Keratinocyte (primary cell): ENCODE data around the gene ZBTB20. TPM values are rescaled to one million over a fixed set of nuclear protein-coding genes. Genes with fewer than 3 reads are reported as not detected.

Source experiments
- DNase-seq: peaks from one replicate; pipeline ENCODE4 v3.0.0-alpha.2; 2011; ENCODE audit warnings: low read depth, missing footprints, low spot score
- FAIRE-seq: peaks from 2 replicates; lab custom pipeline; 2011; peaks lifted over from hg19 to GRCh38; lab: Jason Lieb, UNC
- H2AFZ ChIP-seq: 2 replicates; pipeline ENCODE4 v1.6.0; 2012; ENCODE audit warnings: low read length, control low read depth, inconsistent platforms; ENCODE audit not compliant: control insufficient read depth
- H3K27ac ChIP-seq: 2 replicates; pipeline ENCODE4 v1.5.1; 2011; ENCODE audit warnings: low read length; ENCODE audit not compliant: control insufficient read depth, insufficient read depth
- H3K27me3 ChIP-seq: 3 replicates; pipeline ENCODE4 v1.6.0; 2011; ENCODE audit warnings: low read length; ENCODE audit not compliant: control insufficient read depth, insufficient read depth; ENCODE audit errors: extremely low read depth
- H3K36me3 ChIP-seq, 2 experiments: 2 replicates in 1 of 2; 3 replicates in 1 of 2; pipeline ENCODE4 v1.5.1; 2011; ENCODE audit warnings: low read length in 2 of 2, mild to moderate bottlenecking in 1 of 2; ENCODE audit not compliant: control insufficient read depth in 2 of 2, insufficient read depth in 2 of 2; ENCODE audit errors: extremely low read depth in 1 of 2
- H3K4me1 ChIP-seq: 3 replicates; pipeline ENCODE4 v1.5.1; 2011; ENCODE audit warnings: low read length; ENCODE audit not compliant: control insufficient read depth, insufficient read depth; ENCODE audit errors: extremely low read depth
- H3K4me2 ChIP-seq: 3 replicates; pipeline ENCODE4 v1.6.0; 2011; ENCODE audit warnings: low read depth, low read length; ENCODE audit not compliant: control insufficient read depth, insufficient read depth; ENCODE audit errors: extremely low read depth
- H3K4me3 ChIP-seq, 3 experiments: fragments of 200-600 bp in 1 of 3; sonication (generic) in 1 of 3; 2 replicates in 2 of 3; 3 replicates in 1 of 3; pipeline ENCODE4 v1.5.1; 2011 to 2016; ENCODE audit warnings: low read length in 3 of 3, mild to moderate bottlenecking in 3 of 3, control low read depth in 2 of 3, inconsistent platforms in 1 of 3, low read depth in 1 of 3, mixed read lengths in 1 of 3, mixed run types in 1 of 3, moderate library complexity in 1 of 3; ENCODE audit not compliant: control insufficient read depth in 2 of 3, insufficient read depth in 2 of 3; ENCODE audit errors: extremely low read depth in 1 of 3
- H3K79me2 ChIP-seq: 2 replicates; pipeline ENCODE4 v1.6.0; 2012; ENCODE audit warnings: low read length; ENCODE audit not compliant: control insufficient read depth, insufficient read depth
- H3K9ac ChIP-seq: 3 replicates; pipeline ENCODE4 v1.6.0; 2011; ENCODE audit warnings: low read length; ENCODE audit not compliant: control insufficient read depth, insufficient read depth; ENCODE audit errors: extremely low read depth
- H3K9me1 ChIP-seq: 3 replicates; pipeline ENCODE4 v1.6.0; 2011; ENCODE audit warnings: low read length; ENCODE audit not compliant: control insufficient read depth, insufficient read depth; ENCODE audit errors: extremely low read depth
- H3K9me3 ChIP-seq: 2 replicates; pipeline ENCODE4 v1.5.1; 2012; ENCODE audit warnings: low read depth, low read length; ENCODE audit not compliant: control insufficient read depth
- H4K20me1 ChIP-seq: 3 replicates; pipeline ENCODE4 v1.6.0; 2011; ENCODE audit warnings: low read length; ENCODE audit not compliant: control insufficient read depth, insufficient read depth; ENCODE audit errors: extremely low read depth
- EZH2 ChIP-seq: IDR thresholded peaks from one replicate; pipeline ENCODE4 v1.6.1; 2012; ENCODE audit warnings: inconsistent platforms, mild to moderate bottlenecking, low read length, moderate library complexity
- dilution Hi-C: fragments of 300-500 bp; cut with MboI; formaldehyde crosslinking; loops from one replicate; pipeline ENCODE4 v1.7.0; 2020; ENCODE audit warnings: low sequenced_read_pairs; ENCODE audit not compliant: extremely low pct_ligation_motif_present
- polyA plus RNA-seq, 5 experiments: library from polyadenylated mRNA; depleted of rRNA in 3 of 5; stranded (reverse) in 3 of 5; stranded (forward) in 1 of 5; unstranded in 1 of 5; fragments of >200 nt; gene quantifications; 1 replicate in 1 of 5; 2 replicates in 3 of 5; 3 replicates in 1 of 5; pipeline versions ENCODE4 v1.2.1 to v1.2.3, GENCODE V29; 2011 to 2012; ENCODE audit warnings: missing spikeins in 2 of 5, low read depth in 1 of 5, low replicate concordance in 1 of 5
- TF ChIP-seq, protein P1 (sequence below), 3 experiments: IDR thresholded peaks in 1 of 3; conservative IDR thresholded peaks in 1 of 3; optimal IDR thresholded peaks in 1 of 3; 2 replicates in 2 of 3; 3 replicates in 1 of 3; pipeline versions ENCODE3 to v1.5.1; 2011; ENCODE audit warnings: low read length in 3 of 3, mild to moderate bottlenecking in 3 of 3, moderate library complexity in 2 of 3, control low read depth in 1 of 3, inconsistent platforms in 1 of 3; ENCODE audit not compliant: insufficient read depth in 2 of 3; ENCODE audit errors: extremely low read depth in 1 of 3

Gene ZBTB20
- polyA plus RNA-seq, 1 donor (not counting 4 experiments of a cell fraction or from before 2014, with no cell fraction given): 0.52 TPM

DNA sequence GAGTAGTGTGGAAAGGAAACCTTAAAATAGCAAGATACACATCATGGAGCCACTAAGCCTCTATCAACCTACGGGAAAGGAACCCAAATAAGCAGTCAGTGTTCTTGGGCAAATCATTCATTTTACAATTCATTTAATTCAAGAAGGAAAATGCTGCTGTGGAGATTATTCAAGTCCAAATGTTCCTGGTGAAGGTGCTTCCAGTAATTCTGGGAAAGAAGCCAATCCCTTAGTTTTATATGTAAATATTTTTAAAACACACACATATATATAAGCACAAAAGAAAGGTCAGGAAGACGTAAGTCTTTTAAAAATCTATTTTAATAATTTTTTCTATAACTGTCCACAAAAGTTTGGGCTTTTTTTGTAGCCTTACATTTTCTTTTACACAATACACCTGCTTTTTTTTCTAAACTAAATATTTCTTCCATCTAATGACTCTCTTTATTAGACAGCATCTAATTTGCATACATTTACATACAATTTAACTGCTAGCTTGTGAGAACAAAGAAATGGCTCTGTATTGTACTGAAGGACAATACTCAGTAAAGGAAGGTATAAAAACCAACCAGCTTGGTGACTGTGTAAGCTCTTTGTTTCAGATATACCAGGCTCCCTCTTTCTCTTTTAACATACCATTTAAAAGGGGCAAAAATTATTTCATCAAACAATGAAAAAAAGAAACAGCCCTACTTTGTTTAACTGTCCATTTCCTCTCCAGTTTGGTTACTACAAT, 269.5 kb downstream of the ZBTB20 start:
- H3K9me3 ChIP-seq: no peaks in the 10 kb centered on the region
- no peaks in the 10 kb centered on the region for H3K79me2 ChIP-seq
- no peak for DNase-seq
- no peaks in the 10 kb centered on the region for H3K36me3 ChIP-seq
- TF ChIP-seq, protein P1, sequence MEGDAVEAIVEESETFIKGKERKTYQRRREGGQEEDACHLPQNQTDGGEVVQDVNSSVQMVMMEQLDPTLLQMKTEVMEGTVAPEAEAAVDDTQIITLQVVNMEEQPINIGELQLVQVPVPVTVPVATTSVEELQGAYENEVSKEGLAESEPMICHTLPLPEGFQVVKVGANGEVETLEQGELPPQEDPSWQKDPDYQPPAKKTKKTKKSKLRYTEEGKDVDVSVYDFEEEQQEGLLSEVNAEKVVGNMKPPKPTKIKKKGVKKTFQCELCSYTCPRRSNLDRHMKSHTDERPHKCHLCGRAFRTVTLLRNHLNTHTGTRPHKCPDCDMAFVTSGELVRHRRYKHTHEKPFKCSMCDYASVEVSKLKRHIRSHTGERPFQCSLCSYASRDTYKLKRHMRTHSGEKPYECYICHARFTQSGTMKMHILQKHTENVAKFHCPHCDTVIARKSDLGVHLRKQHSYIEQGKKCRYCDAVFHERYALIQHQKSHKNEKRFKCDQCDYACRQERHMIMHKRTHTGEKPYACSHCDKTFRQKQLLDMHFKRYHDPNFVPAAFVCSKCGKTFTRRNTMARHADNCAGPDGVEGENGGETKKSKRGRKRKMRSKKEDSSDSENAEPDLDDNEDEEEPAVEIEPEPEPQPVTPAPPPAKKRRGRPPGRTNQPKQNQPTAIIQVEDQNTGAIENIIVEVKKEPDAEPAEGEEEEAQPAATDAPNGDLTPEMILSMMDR (optimal IDR thresholded peaks at IDR 0.05 in 1 of 3, IDR thresholded peaks at IDR 0.05 in 1 of 3, conservative IDR thresholded peaks at IDR 0.05 in 1 of 3; ENCODE audit: extremely low read depth in 1 of 3, insufficient read depth in 2 of 3, low read length in 3 of 3): no peak
- TF ChIP-seq EZH2: no peak
- no peak overlapping the region for H3K27ac ChIP-seq
- no peaks in the 10 kb centered on the region for H3K27me3 ChIP-seq
- no peak overlapping the region for H2AFZ ChIP-seq
- no peak overlapping the region for H3K4me2 ChIP-seq
- H3K4me1 ChIP-seq: no peaks in the 10 kb centered on the region
- H3K4me3 ChIP-seq: no peak overlapping the region
- no peak overlapping the region for H3K9ac ChIP-seq
- no peaks in the 10 kb centered on the region for H4K20me1 ChIP-seq
- dilution Hi-C loops: no loop called here
- no peak for FAIRE-seq
- no peaks in the 10 kb centered on the region for H3K9me1 ChIP-seq

DNA sequence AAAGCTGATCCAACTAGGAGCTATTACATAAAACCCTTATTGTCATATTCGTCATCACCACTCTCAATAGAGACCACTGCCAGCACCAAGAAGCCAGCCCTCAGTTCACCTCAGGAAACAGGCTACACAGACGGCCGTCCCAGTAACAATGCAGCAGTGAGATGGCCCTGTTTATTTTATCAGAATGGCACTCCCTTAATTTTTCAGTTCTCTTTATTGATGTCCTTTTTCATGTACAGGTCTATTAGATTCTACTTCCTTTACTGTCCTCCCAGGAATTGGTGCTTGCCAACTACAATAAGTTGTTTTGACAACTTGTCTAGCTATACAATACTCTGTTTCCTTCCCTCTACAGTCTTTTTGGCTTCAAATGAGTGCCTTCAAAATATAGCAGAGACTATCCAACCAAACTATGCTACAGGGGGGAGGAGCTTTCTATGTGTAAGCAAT, 272.5 kb downstream of the ZBTB20 start:
- no peaks in the 10 kb centered on the region for H3K79me2 ChIP-seq
- no peaks in the 10 kb centered on the region for H3K27me3 ChIP-seq
- H3K27ac ChIP-seq: no peak overlapping the region
- H3K9me3 ChIP-seq: no peaks in the 10 kb centered on the region
- TF ChIP-seq, protein P1 (optimal IDR thresholded peaks at IDR 0.05 in 1 of 3, IDR thresholded peaks at IDR 0.05 in 1 of 3, conservative IDR thresholded peaks at IDR 0.05 in 1 of 3; ENCODE audit: extremely low read depth in 1 of 3, insufficient read depth in 2 of 3, low read length in 3 of 3): no peak
- TF ChIP-seq EZH2: no peak
- no peak overlapping the region for H3K4me2 ChIP-seq
- H4K20me1 ChIP-seq: no peaks in the 10 kb centered on the region
- no peaks in the 10 kb centered on the region for H3K4me1 ChIP-seq
- DNase-seq (no peak), FAIRE-seq (no peak)
- no peaks in the 10 kb centered on the region for H3K9me1 ChIP-seq
- no peak overlapping the region for H2AFZ ChIP-seq
- no peaks in the 10 kb centered on the region for H3K36me3 ChIP-seq
- dilution Hi-C loops: no loop called here
- no peak overlapping the region for H3K4me3 ChIP-seq
- no peak overlapping the region for H3K9ac ChIP-seq
